ENCODE data around the gene DTL. TPM values are rescaled to one million over a fixed set of nuclear protein-coding genes. Genes with fewer than 3 reads are reported as not detected.

The DTL gene
- total RNA-seq, 1 experiment from 2014 or later, result 26.7 TPM

GRCh38 chr1:212125654-212126053 lies 90.1 kb downstream of the DTL start:
- TF ChIP-seq REST (IDR thresholded peaks at IDR 0.05; ENCODE audit: insufficient read depth in 1 of 2, low read depth in 2 of 2, low read length in 1 of 2), result no peak
- TF ChIP-seq TCF7L2 (IDR thresholded peaks at IDR 0.05; ENCODE audit: low read depth, low read length), result no peak
- TF ChIP-seq SIN3A (IDR thresholded peaks at IDR 0.05; ENCODE audit: borderline replicate concordance, insufficient read depth, low read depth, low read length), result no peak
- no peak for TF ChIP-seq POLR2AphosphoS5 (IDR thresholded peaks at IDR 0.05; ENCODE audit: low read depth, low read length)
- TF ChIP-seq CTCF (IDR thresholded peaks at IDR 0.05), result no peak
- intact Hi-C loops (cut with micrococcal nuclease; ENCODE audit: unreplicated experiment) (no loop called here), in situ Hi-C loops (cut with HindIII; ENCODE audit: low pct_unique_long_range_greater_than_20kb, low sequenced_read_pairs) (no loop called here)
- no peak for ATAC-seq
- POLR2A ChIA-PET, result interaction anchor here (0.7 kb wide), 1 partner anchor 13 kb away, joined by 3 read pairs; no protein-coding TSS in a partner anchor
- no peak for DNase-seq (ENCODE audit: low read depth, low spot score)
- H3K36me3 ChIP-seq (ENCODE audit: control insufficient read depth, insufficient read depth, low read length), result no peaks in the 10 kb centered on the region
- no peak overlapping the region for H3K27ac ChIP-seq (ENCODE audit: low read length)
- no peaks in the 10 kb centered on the region for H3K4me1 ChIP-seq (ENCODE audit: control insufficient read depth, insufficient read depth, low read length)
- H3K9me3 ChIP-seq (ENCODE audit: control insufficient read depth, insufficient read depth, low read depth, low read length), result no peaks in the 10 kb centered on the region
- no TSS peak for BruUV-seq (replicated peaks)
- H3K27me3 ChIP-seq (ENCODE audit: control insufficient read depth, insufficient read depth, low read length), result no peaks in the 10 kb centered on the region
- CTCF ChIA-PET, result no interaction called here
- no peak overlapping the region for H3K4me3 ChIP-seq (ENCODE audit: low read depth in 2 of 2, low read length in 2 of 2)

- H3K4me1 ChIP-seq (ENCODE audit: control insufficient read depth, insufficient read depth, low read length), result no peaks in the 10 kb centered on the region
- no peak overlapping the region for H3K27ac ChIP-seq (ENCODE audit: low read length)
- H3K4me3 ChIP-seq (ENCODE audit: low read depth in 2 of 2, low read length in 2 of 2), result no peak overlapping the region
- no peak for ATAC-seq
- intact Hi-C loops (cut with micrococcal nuclease; ENCODE audit: unreplicated experiment), result no loop called here
- H3K27me3 ChIP-seq (ENCODE audit: control insufficient read depth, insufficient read depth, low read length), result no peaks in the 10 kb centered on the region
- POLR2A ChIA-PET, result interaction anchor here (0.6 kb wide), 1 partner anchor 619 kb away, joined by 8 read pairs; no protein-coding TSS in a partner anchor
- CTCF ChIA-PET, result no interaction called here
- BruUV-seq (replicated peaks), result no TSS peak
- H3K9me3 ChIP-seq (ENCODE audit: control insufficient read depth, insufficient read depth, low read depth, low read length), result no peaks in the 10 kb centered on the region
- no peaks in the 10 kb centered on the region for H3K36me3 ChIP-seq (ENCODE audit: control insufficient read depth, insufficient read depth, low read length)
- in situ Hi-C loops (cut with HindIII; ENCODE audit: low pct_unique_long_range_greater_than_20kb, low sequenced_read_pairs), result no loop called here
- DNase-seq (ENCODE audit: low read depth, low spot score), result no peak
- no peak for TF ChIP-seq REST (IDR thresholded peaks at IDR 0.05; ENCODE audit: insufficient read depth in 1 of 2, low read depth in 2 of 2, low read length in 1 of 2)
- no peak for TF ChIP-seq CTCF (IDR thresholded peaks at IDR 0.05)
- no peak for TF ChIP-seq POLR2AphosphoS5 (IDR thresholded peaks at IDR 0.05; ENCODE audit: low read depth, low read length)
- TF ChIP-seq TCF7L2 (IDR thresholded peaks at IDR 0.05; ENCODE audit: low read depth, low read length), result no peak
- no peak for TF ChIP-seq SIN3A (IDR thresholded peaks at IDR 0.05; ENCODE audit: borderline replicate concordance, insufficient read depth, low read depth, low read length)
Observed at GRCh38 chr1:212127221-212127620, 91.7 kb downstream of the DTL start.
